ENCODE measurements around the gene PPFIA2.

PPFIA2 gene

DNA sequence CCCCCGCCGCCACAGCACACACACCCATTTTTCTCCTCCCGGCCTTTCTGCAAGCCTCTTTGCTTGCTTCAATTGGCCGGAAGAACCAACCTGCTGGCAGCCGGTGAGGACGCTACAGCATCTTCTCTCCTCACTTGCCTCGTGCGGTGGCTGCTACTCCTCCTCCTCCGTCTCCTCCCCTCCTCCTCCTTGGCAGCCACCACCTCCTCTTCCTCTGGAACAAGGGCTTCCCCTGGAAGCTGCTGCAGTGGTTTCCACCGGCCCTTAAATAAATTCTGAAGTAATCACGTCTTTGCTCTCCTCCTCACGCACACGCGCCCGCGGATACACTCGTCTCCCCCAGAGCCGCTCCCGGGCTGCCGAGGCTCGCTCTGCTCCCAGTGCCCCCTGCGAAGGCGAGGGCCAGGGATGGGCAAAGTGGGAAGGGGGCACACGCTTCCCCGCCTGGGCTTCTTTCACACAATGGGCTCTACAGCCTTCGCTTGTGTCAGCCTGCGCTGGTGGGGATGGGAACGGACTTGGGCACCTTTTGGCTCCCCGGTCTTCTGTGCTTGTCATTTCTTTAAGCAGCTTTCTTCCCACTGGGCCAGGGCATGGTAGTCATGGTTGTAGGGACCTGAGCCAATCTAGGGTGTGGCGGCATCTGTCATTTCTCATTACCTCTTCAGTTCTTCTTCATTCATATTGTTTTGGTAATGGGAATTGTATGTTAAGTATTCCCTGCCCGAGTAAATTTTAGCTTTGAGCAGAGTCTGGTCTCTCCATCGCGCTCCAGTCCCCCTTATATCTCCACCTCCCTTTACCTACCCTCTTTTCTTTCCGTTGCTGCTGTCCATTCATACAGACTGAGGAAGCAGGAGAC, at the start of gene PPFIA2:
PPFIA2 (minus strand) TSS at position 161 of the 862 bp plus-strand sequence.
- DNase-seq (ENCODE audit: low spot score), result peak; percentile 51

DNA sequence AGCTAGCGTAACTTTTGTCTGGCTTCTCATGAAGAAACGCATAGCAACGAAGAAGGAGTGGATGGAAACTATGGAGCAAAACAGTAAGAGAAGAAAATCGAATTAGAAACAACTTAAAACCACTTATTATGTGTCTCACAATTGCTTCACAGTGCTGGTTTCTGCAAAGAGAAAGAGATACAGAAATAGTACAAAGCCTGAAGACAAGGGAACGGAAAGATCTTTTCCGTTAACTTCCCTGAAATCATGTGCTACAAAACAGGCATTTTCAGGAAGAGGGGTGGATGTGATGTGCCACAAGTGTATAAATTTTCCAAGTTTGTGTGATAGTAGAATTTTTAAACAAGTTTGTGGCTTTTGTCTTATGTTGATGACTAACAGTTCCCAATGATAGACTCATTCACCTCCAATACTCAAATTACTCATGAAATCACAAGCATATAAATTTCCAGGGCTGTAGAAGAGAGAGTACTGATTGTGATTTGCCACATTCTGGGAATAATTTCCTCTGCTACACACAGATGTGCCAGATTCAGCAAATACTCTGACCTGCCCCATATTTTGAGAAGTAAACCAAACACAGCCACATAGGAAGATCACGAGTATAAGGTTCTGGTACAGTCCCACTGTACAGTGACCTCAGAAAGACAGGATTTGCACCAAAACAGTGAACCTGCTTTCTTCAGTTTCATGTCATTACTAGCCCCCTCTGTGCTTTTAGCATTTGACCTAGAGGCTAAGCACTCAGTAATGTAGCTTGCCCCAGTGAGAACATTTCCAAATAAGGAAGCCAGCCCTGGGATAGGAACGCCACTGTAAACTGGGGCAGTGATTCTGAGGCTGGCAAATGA, 41.4 kb upstream of the PPFIA2 start:
- peak; percentile 23 for DNase-seq (ENCODE audit: low spot score)

DNA sequence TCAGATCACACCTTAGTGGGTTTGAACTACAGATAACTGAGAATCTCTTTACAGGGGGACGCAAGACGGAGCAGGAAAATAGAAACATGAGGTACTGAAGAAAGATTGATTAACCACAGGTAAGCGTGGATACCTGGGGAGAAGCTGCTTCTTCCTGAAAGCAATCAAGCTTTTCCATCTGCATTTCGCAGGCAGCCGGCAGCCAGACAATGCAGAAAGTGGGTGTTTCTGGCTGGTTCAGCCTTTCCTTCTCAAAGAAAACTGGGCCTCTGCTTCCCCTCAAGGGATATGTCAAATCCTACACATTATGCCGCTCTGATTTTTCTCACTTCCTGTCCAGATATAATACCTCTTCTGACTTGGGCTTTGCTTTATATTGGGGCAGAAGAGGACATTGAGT, 39.1 kb upstream of the PPFIA2 start:
- no peak for DNase-seq (ENCODE audit: low spot score)

DNA sequence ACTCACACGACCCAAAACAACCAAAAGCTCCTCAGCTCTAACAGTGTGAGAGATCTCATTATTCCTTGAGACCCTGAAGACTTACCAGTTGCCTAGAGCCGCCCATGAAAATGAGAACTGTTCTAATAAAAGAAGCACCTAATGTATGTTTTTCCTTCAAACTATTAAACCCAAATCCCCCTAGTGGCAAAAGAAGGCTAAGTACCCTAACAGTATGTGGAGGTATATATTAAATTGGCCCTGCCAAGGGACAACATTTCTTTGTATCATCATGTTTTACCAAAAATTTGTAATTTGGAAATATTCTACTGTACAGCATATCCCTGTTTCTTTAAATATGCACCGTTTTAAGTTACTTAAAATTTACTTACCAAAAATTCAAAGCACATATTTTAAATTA, 38.0 kb upstream of the PPFIA2 start:
- DNase-seq (ENCODE audit: low spot score), result peak; percentile 21

DNA sequence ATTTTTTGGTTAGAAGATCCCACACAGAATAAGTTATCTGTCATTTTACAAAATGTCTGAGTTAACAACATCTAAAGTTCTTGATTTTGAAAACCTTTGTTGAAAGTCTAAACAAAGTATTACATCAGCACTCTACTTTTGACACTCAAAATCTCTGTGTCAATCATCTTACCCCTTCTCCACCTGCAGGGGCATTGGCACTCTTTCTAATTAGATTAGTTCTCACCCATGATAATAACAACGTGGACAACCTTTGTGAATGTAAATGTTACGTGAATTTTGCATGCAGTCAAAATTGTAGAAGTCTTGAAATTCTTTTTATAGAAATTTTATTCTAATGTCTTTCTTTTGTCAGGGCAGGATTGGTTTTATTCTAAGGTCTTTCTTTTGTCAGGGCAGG, 33.5 kb upstream of the PPFIA2 start:
- DNase-seq (ENCODE audit: low spot score), result no peak

DNA sequence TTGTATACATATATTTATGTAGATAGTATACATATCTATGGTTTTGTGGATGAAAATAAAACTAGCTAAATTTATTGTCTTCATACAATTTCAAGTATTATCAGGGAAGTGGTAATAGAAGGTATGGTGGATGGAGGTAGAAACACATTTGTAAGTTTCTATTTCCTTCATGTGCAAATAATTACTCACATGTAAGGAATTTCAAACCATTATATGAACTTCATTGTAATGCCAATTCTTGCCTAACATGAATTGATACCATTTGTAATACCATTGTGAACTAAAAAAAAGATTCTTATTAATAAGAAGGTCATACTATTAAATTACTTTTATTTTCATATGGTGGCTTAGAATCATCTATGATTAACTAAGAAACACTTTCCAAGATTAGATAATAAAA, 20.1 kb upstream of the PPFIA2 start:
- DNase-seq (ENCODE audit: low spot score), result no peak

DNA sequence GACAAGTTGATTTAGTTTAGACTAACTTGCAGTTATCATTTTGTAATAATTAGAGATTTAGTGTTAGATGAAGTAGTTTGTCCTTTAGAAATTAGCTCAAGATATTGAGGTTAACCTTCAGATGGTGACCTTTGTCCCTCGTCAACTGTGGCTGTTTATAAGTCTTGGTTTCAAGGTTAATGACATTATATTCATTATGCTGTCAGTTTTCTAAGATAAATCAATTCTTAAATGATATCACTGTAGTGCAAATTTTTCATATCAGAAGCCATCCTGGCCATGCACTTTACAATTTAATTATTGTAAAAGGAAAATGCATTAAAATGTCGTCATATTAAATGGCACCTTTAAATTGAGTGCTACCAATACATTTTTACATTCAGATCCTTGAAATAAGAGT, 19.6 kb upstream of the PPFIA2 start:
- no peak for DNase-seq (ENCODE audit: low spot score)

DNA sequence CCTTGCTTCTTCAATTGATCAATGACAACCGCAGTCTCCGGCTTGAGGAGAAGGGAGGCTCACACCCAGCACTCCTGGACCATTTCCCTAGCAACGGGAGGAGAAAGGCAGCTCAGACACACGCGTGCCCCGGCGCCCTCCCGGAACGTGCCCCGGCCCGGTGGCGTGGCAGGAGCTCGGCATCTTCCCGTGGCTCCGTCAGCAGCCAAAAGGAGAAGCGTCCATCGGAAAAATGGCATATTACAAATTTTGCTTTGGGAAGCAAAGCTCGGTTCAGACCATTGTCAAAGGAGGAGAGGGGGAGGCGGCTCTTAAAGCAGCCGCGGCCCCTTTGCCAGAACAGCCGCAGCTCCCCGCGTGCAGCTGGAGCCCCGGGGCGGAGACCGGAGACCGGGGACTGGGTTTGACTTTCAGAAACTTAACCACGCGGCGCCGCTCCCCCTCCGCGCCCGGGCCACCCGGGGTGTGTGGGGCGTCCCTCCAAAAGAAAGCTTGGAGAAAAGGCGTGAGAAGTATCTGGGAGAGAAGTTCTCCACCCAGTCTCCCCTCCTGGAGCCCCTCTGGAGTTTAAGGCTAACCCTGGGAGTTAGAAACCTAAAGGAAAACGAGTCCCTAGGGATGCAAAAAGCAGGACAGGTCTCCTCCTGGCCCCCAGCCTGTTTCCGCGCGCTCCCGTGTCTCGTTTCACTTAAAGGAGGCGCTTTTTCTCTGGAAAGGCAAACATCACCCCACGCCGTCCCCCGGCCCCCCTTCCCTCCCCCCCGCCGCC, 545 bp downstream of the PPFIA2 start:
- peak; percentile 50 for DNase-seq (ENCODE audit: low spot score)

DNA sequence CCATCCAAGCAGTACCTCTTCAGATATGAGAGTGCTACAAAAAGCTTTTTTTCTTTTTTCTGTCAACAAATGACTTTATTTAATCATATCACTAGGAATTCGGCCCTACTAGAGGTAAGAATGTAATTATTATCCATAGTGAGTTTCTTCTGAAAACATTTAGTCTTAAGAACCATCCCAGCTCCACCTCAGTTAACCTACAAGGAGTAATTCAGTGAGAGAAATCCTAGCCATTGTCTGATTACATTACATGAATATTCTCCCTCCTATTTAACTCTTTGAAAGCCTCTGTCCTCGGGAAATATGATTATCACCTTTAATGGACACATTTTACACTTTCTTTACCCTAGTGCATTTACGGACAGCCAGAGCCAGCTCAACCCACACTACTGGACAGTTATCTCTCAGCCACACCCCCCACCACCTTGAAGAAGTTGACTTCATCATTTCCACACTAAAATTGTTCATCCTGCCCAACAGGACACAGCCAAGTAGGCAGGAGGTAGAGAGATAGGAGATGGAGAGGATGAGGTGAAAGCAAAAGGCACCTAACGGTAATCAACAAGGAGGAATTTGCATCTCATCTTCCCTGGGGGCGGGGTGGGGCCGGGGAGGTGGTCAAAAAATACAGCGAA, 1.3 kb downstream of the PPFIA2 start:
- no peak for DNase-seq (ENCODE audit: low spot score)

DNA sequence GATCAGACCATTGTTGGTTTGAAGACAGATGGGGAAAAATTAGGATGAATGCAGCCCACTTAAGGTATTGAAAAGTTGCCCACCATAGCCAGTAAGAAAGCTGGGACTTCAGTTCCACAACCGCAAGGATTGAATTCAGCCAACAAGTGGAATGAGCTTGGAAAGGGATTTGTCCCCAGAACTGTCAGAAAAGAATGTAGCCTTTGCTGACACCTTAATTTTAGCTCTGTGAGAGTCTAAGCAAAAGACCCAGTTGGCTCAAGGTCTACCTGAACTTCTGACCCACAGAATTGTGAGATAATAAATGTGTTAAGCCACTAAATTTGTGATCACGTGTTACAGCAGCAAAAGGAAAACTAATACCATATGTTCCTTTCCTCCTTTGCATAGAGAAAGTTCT, 29.4 kb downstream of the PPFIA2 start:
- DNase-seq (ENCODE audit: low spot score), result no peak

DNA sequence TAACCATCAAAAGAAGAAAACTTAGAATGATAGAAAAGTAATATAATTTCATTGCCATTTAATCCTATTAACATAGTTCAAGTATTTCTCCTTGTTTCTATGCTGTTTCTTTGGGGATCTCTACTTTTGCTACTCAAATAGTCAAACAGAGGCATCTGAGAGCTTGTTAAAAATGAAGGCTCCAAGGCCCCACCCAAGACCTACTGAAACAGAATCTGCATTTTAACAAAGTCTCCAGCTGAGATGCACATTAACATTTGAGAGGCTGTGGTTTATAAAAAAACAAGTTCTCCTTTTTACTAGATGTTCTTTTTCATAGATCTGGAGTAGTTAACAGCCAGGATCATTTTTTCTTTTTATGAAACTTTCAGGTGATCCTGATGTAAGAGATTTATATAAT, 31.8 kb downstream of the PPFIA2 start:
- no peak for DNase-seq (ENCODE audit: low spot score)

DNA sequence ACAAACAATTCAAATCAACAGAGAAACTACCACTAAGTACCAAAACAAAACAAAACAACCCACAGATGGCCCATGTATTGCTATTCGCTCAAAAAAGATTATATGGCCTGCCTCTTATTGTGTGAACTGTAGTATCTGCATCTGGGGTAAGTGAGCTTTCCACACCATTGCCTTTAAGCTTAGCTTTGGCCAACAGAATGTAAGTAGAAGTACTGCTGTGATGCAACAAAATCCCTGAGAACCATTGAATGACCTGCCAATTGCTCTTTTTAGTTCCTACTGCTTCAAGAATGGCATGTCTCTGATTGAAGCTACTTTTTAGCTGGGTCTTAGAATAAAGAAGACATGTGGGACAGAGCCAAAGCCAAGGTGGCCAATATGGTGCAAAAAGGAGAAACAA, 32.5 kb downstream of the PPFIA2 start:
- DNase-seq (ENCODE audit: low spot score), result no peak

DNA sequence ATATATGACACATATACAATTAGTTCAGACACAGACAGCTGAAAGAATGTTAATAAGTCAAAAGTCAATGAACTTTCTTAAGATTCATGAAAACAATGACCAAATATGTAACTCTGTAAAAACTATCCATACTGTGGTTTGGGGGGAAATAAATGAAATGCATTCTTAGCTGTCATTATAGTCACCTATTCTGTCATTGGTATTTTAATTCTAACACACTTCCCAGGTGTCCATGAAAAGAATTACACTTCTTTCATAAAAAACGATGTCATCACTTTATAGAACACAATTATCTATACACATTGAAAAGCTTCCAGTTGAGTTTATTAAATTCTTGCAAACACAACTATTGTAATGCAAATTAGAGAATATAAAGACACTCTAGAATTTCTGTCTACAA, 35.8 kb downstream of the PPFIA2 start:
- DNase-seq (ENCODE audit: low spot score), result no peak

DNA sequence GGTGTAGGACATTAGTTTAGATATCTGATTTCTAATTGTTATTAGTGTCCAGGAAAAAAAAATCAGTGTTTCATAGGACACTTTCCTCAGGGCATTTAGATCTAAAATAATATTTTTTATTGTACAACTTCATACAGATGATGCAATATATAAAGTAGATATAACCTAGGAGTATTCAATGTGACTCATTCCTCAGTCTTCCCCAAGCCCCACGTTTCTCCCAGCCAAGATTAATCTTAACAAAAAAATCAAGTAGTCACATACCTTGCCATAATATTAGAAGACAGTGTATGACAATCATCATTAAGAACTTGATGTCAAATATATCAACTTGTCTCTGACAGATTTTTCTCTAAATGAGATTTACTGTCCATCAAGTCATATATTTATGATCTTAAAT, 37.1 kb downstream of the PPFIA2 start:
- no peak for DNase-seq (ENCODE audit: low spot score)

DNA sequence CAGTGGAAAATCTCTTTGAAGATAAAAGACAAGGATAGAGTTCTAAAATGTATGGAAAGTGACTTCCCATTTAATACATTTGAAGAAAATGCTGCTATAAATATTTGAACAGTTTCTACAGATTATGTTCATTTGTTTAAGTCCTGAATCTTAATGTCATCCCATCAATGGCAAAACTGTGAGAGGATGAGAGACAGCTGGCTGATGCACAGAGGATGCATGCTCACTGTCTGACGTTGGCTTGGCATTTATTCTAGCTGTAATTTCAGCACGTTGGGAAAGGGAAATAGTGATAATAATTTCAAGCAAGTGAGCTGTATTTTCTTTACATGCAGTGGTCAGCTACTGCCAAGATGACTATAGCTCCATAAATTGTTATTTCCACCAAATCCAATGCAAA, 40.5 kb downstream of the PPFIA2 start:
- no peak for DNase-seq (ENCODE audit: low spot score)

DNA sequence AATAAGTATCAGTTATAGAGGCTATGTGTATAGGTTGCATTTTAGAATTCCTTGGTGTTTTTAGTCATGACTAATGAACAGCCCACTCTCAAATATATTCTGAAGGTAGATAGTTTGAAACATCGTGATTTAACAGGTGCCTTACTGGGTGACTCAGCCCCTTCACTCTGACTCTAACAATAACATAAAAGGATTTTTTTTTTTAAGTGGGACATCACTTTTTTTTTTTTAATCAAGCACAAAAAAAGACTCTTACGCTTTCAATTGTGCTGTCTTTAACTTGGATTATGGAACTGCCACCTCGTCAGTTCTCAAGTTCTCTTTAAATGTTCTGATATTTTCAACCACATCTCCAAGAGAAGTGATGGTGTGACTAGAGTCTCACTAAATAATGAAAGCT, 46.6 kb downstream of the PPFIA2 start:
- DNase-seq (ENCODE audit: low spot score), result no peak

DNA sequence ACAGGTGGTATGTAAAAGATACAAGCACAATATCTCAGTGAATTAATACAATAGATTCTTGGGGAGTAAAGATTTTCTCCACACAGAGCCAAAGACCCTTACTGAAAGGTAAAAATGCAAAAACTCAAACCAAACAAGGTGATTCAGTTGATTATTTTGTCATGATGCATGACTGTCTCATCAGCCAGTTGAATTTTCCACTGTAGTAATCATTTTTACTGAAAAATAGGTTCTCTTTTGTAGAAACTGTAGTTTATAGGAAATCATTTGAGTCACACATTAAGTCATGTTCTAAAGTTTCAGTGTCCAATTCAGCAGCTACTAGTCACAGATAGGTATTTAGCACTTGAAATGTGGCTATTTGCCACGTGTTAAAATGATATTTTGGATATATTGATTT, 53.6 kb downstream of the PPFIA2 start:
- no peak for DNase-seq (ENCODE audit: low spot score)

DNA sequence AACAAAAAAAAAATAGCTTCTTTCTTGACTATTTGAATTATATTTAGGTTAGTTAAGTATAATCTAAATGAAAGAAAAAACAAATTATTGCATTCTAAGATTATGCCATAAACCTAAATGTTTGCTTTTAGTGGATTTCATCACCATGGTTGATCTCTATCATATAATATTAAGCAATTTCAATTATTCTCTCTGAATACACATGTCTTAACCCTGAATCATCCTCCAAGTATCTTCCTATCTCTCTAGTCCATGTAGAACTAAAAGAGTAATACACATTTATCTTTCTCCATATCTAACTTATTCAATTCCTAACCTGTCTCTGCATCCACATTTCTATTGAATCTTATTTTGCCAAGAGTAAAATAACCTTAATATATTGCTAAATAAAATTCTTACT, 59.6 kb downstream of the PPFIA2 start:
- DNase-seq (ENCODE audit: low spot score), result no peak

DNA sequence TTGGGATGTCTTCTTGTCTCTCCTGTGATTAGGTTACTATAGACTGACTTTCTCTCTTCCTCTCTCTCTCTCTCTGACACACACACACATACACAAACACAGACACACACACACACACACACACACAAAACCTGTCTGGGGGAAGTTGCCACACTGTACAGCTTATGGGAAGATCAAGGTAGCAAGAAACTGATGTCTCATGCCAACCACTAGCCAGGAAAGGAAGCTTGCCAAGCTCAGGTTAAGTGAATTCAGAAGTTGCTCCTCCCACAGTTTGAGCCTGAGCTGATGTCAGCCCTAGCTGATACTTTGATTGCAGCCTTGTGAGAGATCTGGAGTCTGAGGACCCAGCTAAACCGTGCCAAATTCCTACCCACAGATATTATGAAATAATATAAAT, 67.1 kb downstream of the PPFIA2 start:
- peak; percentile 21 for DNase-seq (ENCODE audit: low spot score)

DNA sequence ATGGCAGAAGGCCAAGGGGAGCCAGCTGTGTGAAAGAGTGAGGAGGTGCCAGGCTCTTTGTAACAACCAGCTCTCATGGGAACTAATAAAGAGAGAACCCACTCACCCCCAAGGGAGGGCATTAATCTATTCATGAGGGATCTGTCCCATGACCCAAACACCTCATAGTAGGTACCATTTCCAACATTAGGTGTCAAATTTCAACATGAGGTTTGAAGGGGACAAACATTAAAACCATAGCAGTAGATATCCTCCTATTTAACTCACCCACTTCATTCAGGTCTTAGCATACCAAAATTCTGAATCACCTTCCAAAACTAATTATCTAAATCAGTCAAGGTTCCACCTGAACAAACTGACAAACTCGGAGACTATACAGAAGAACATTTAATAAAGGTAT, 75.3 kb downstream of the PPFIA2 start:
- DNase-seq (ENCODE audit: low spot score), result no peak

DNA sequence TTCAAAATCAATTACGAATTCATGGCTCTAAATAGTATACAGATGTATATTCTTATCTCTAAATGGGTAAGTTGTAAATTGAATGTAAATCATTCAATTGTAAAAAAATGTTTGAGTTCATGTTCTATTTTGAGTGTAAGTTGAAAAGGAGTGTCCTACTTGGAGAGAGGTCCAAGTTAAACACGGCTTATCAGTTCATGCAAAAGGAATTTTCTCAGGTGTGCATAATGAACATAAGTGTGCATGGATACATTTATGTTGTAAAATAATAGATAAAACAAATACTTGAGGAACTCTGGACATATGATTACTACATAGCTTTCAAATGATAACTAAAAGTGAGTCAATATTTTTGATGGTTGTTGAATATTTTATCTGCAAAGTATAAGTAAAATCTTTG, 79.5 kb downstream of the PPFIA2 start:
- DNase-seq (ENCODE audit: low spot score), result no peak

DNA sequence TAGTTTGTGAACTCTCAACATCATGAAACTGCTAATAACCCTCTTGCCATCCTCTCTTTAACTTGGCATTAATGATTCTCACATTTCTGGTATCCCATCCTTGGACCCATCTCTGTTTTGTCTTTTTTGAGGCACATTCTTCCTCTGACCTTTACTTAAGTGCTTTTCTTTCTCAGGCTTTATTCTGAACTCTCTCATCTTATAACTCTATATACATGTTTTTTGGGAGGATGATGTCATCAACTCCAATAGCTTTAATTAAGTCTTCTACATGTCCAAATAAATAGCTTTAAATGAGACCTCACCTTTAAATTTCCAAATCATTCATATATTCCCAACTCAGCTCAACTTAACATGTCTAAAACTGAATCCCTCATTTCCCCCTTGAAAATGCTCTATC, 88.4 kb downstream of the PPFIA2 start:
- no peak for DNase-seq (ENCODE audit: low spot score)

All from iPS-NIHi11 (cell line).